ENCODE data around the gene OR13A1. TPM values are rescaled to one million over a fixed set of nuclear protein-coding genes. Genes with fewer than 3 reads are reported as not detected.
"Not testable (repeated sequence)": the region's sequence is repeated elsewhere in the genome, so short reads cannot be mapped to it uniquely, and the experiment has no call there.

OR13A1 gene, protein sequence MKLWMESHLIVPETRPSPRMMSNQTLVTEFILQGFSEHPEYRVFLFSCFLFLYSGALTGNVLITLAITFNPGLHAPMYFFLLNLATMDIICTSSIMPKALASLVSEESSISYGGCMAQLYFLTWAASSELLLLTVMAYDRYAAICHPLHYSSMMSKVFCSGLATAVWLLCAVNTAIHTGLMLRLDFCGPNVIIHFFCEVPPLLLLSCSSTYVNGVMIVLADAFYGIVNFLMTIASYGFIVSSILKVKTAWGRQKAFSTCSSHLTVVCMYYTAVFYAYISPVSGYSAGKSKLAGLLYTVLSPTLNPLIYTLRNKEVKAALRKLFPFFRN
- total RNA-seq: 1 to 10 TPM in 1 of 4 donors, under 1 TPM in 3; 0.09 to 1.5 (median 0.29) TPM

DNA sequence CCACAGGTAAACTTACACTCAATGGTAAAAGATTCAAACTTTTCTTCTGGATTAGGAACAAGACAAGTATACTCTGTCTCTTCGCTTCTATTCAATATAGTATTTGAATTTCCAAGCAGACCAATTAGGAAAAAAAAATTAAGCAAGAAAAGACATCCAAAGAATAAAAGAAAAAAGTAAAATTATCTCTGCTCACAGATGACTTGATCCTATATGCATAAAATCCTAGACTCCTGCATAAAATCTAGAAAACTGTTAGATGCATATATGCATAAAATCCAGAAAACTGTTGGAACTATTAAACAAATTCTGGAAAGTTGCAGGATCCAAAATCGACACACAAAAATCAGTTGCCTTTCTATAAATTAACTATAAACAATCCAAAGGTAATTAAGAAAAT lies at the start of gene OR13A1:
Gene OR13A1 (minus strand): TSS at position 101 of the 400 bp plus-strand sequence. CDS start 11,186 bp downstream, outside the sequence.
- intact Hi-C loops (cut with DNase I): no loop called here
- DNase-seq: no peak
- WGBS, 2 donors: 74 to 79% methylated on average over 2 of the region's 2 CpGs

DNA sequence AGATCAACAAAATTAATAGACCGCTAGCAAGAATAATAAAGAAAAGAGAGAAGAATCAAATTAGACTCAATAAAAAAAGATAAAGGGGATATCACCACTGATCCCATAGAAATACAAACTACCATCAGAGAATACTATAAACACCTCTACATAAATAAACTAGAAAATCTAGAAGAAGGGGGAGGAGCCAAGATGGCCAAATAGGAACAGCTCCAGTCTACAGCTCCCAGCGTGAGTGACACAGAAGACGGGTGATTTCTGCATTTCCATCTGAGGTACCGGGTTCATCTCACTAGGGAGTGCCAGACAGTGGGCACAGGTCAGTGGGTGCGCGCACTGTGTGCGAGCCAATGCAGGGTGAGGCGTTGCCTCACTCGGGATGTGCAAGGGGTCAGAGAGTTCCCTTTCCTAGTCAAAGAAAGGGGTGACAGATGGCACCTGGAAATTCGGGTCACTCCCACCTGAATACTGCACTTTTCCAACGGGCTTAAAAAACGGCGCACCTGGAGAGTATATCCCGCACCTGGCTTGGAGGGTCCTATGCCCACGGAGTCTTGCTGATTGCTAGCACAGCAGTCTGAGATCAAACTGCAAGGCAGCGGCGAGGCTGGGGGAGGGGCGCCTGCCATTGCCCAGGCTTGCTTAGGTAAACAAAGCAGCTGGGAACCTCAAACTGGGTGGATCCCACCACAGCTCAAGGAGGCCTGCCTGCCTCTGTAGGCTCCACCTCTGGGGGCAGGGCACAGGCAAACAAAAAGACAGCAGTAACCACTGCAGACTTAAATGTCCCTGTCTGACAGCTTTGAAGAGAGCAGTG lies 46.8 kb upstream of the OR13A1 start:
- DNase-seq; intact Hi-C loops (cut with DNase I); H3K36me3 ChIP-seq; H3K27me3 ChIP-seq; H3K9me3 ChIP-seq: not testable (repeated sequence)
- peak overlapping the region; percentile 23 to 49 (median 33) for H3K4me3 ChIP-seq
- TF ChIP-seq, protein P1, sequence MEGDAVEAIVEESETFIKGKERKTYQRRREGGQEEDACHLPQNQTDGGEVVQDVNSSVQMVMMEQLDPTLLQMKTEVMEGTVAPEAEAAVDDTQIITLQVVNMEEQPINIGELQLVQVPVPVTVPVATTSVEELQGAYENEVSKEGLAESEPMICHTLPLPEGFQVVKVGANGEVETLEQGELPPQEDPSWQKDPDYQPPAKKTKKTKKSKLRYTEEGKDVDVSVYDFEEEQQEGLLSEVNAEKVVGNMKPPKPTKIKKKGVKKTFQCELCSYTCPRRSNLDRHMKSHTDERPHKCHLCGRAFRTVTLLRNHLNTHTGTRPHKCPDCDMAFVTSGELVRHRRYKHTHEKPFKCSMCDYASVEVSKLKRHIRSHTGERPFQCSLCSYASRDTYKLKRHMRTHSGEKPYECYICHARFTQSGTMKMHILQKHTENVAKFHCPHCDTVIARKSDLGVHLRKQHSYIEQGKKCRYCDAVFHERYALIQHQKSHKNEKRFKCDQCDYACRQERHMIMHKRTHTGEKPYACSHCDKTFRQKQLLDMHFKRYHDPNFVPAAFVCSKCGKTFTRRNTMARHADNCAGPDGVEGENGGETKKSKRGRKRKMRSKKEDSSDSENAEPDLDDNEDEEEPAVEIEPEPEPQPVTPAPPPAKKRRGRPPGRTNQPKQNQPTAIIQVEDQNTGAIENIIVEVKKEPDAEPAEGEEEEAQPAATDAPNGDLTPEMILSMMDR (IDR thresholded peaks at IDR 0.05): peak in 1 of 6 experiments; percentile 16
- H3K27ac ChIP-seq: peak overlapping the region in 1 of 4 donors; percentile 36
- WGBS, 2 donors: 41 to 59% methylated on average over 7 to 12 of the region's 18 CpGs
- peaks cover 0 to 11% (median 0%) of the 10 kb centered on the region in 3 donors for H3K4me1 ChIP-seq

More for the DNA sequence above, at the start of gene OR13A1:
- H3K27ac ChIP-seq: no peak within 1 kb of the TSS
- no peak for TF ChIP-seq POLR2A (IDR thresholded peaks at IDR 0.05)
- TF ChIP-seq, protein P1 (IDR thresholded peaks at IDR 0.05): no peak
- no peaks in the 10 kb centered on the region for H3K36me3 ChIP-seq
- no peaks in the 10 kb centered on the region for H3K27me3 ChIP-seq
- H3K9me3 ChIP-seq: peaks cover 0 to 9% (median 0%) of the 10 kb centered on the region in 3 donors
- no peaks in the 10 kb centered on the region for H3K4me1 ChIP-seq
- H3K4me3 ChIP-seq: no peak within 1 kb of the TSS

DNA sequence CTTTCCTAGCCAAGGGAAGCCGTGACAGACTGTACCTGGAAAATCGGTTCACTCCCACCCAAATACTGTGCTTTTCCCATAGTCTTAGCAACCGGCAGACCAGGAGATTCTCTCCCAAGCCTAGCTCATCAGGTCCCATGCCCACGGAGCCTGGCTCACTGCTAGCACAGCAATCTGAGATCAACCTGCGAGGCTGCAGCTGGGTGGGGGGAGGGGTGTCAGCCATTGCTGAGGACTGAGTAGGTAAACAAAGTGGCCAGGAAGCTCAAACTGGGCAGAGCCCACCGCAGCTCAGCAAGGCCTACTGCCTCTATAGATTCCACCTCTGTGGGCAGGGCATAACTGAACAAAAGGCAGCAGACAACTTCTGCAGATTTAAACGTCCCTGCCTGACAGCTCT lies 43.6 kb upstream of the OR13A1 start:
- H3K27me3 ChIP-seq; H3K9me3 ChIP-seq; intact Hi-C loops (cut with DNase I); H3K36me3 ChIP-seq; DNase-seq; H3K4me3 ChIP-seq; H3K27ac ChIP-seq: not testable (repeated sequence)
- 63 to 66% methylated on average over 3 to 4 of the region's 7 CpGs for WGBS, 2 donors
- peaks cover 0 to 39% (median 0%) of the 10 kb centered on the region in 3 donors for H3K4me1 ChIP-seq

DNA sequence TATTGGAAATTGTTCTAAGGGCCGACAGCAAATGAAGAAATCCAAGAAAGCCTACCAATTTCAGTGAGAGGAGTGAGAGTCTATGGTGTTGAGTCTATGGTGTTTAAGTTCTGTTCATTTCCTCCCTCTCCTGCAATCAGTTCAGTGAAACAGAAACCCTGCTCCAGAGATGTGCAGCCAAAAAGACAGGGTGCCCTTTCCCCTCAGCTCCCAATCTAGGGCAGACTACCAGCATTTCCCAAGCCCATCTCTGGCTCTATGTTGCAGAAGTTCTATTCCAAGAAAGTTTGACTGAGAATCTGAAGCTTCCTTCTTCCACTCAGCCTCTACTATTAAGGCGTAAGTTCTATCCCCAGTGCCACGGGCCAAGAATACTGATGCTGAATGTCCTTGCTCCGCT lies 40.1 kb upstream of the OR13A1 start:
- no peaks in the 10 kb centered on the region for H3K36me3 ChIP-seq
- no peak overlapping the region for H3K27ac ChIP-seq
- WGBS, 2 donors: 77 to 85% methylated on average over 4 of the region's 4 CpGs
- no peaks in the 10 kb centered on the region for H3K9me3 ChIP-seq
- no peak for TF ChIP-seq POLR2A (IDR thresholded peaks at IDR 0.05)
- TF ChIP-seq, protein P1 (IDR thresholded peaks at IDR 0.05): no peak
- peaks cover 0 to 48% (median 0%) of the 10 kb centered on the region in 3 donors for H3K4me1 ChIP-seq
- intact Hi-C loops (cut with DNase I): no loop called here
- DNase-seq: no peak
- no peaks in the 10 kb centered on the region for H3K27me3 ChIP-seq
- no peak overlapping the region for H3K4me3 ChIP-seq

DNA sequence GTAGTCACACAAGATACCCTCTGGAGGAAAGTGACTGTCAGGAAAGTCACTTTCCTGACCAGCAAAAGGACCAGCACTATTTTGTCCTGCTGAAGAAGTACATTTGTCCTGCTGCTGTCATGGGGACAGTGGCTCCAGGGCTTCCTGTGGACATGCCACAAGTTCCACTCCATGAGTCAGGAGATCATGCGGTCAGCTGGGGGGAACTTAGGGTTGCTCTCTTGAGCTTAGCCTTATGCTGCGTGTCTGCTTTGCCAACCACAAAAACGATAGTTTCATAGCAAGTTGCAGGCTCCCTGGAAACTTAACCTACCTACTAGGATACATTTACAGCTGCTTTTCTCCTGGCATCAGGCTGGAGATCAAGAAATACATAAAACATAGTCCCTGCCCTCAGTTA lies 38.9 kb upstream of the OR13A1 start:
- no peak overlapping the region for H3K4me3 ChIP-seq
- H3K27ac ChIP-seq: peak overlapping the region in 2 of 4 donors; percentile 40 to 41
- peaks cover 0 to 48% (median 0%) of the 10 kb centered on the region in 3 donors for H3K4me1 ChIP-seq
- no peak for DNase-seq
- H3K27me3 ChIP-seq: no peaks in the 10 kb centered on the region
- WGBS, 2 donors: 89 to 100% methylated on average over 1 to 3 of the region's 3 CpGs
- H3K9me3 ChIP-seq: no peaks in the 10 kb centered on the region
- TF ChIP-seq, protein P1 (IDR thresholded peaks at IDR 0.05): no peak
- no peak for TF ChIP-seq POLR2A (IDR thresholded peaks at IDR 0.05)
- intact Hi-C loops (cut with DNase I): no loop called here
- no peaks in the 10 kb centered on the region for H3K36me3 ChIP-seq

All from esophagus squamous epithelium (tissue), 5 donors.